Endothelial cell of umbilical vein (primary cell): Measurements from ENCODE around the gene BRWD1. TPM values are rescaled to one million over a fixed set of nuclear protein-coding genes. Genes with fewer than 3 reads are reported as not detected.

Source experiments
- BruUV-seq: library from RNA; stranded (reverse); fragments of 400-500 nt; replicated peaks from 2 replicates; lab custom pipeline; 2021; lab: Mats Ljungman, UMichigan
- CTCF ChIA-PET: fragments of 300-600, 350-600 bp; sonication (Branson Sonifier 250); formaldehyde crosslinking; loops from one replicate; lab custom pipeline; 2021; ENCODE audit warnings: antibody characterized with exemption, inconsistent platforms; lab: Charles Lee
- POLR2A ChIA-PET: fragments of 300-600, 350-600 bp; sonication (Branson Sonifier 250); formaldehyde crosslinking; loops from one replicate; lab custom pipeline; 2021; ENCODE audit warnings: antibody characterized with exemption, inconsistent platforms; lab: Charles Lee
- DNase-seq: peaks from one replicate; pipeline ENCODE4 v3.0.0-alpha.2; 2011; ENCODE audit warnings: low read depth, low spot score
- FAIRE-seq: peaks from 2 replicates; lab custom pipeline; 2011; peaks lifted over from hg19 to GRCh38; lab: Jason Lieb, UNC
- H2AFZ ChIP-seq: 2 replicates; pipeline ENCODE4 v1.6.0; 2012; ENCODE audit warnings: low read depth, low read length, control low read depth, inconsistent platforms
- H3K27ac ChIP-seq: 2 replicates; pipeline ENCODE4 v1.5.1; 2011; ENCODE audit warnings: low read depth, mild to moderate bottlenecking, control low read depth, low read length, moderate library complexity; ENCODE audit not compliant: insufficient read depth
- H3K27me3 ChIP-seq, 2 experiments: 2 replicates each; pipeline versions ENCODE4 v1.6.0 to v1.6.1; 2011; ENCODE audit warnings: low read length in 2 of 2, mixed read lengths in 1 of 2; ENCODE audit not compliant: control insufficient read depth in 2 of 2, insufficient read depth in 2 of 2
- H3K36me3 ChIP-seq, 2 experiments: 2 replicates in 1 of 2; 3 replicates in 1 of 2; pipeline ENCODE4 v1.5.1; 2011; ENCODE audit warnings: low read length in 2 of 2, mild to moderate bottlenecking in 1 of 2, moderate library complexity in 1 of 2; ENCODE audit not compliant: control insufficient read depth in 2 of 2, insufficient read depth in 2 of 2; ENCODE audit errors: extremely low read depth in 1 of 2
- H3K4me1 ChIP-seq: 3 replicates; pipeline ENCODE4 v1.5.1; 2011; ENCODE audit warnings: mild to moderate bottlenecking, low read length; ENCODE audit not compliant: control insufficient read depth, insufficient read depth; ENCODE audit errors: extremely low read depth
- H3K4me2 ChIP-seq: 2 replicates; pipeline ENCODE4 v1.6.1; 2011; ENCODE audit warnings: low read length, control low read depth, mixed read lengths; ENCODE audit not compliant: insufficient read depth
- H3K4me3 ChIP-seq, 3 experiments: fragments of 200-600 bp in 1 of 3; sonication (generic), shearing (Covaris generic) in 1 of 3; replicated peaks in 1 of 3; 2 replicates each; pipeline ENCODE4 v1.5.1; 2011 to 2016; ENCODE audit warnings: control low read depth in 3 of 3, low read length in 3 of 3, mild to moderate bottlenecking in 2 of 3, inconsistent platforms in 1 of 3, low read depth in 1 of 3, moderate library complexity in 1 of 3; ENCODE audit not compliant: insufficient read depth in 1 of 3
- H3K79me2 ChIP-seq: 2 replicates; pipeline ENCODE4 v1.6.0; 2012; ENCODE audit warnings: low read length, inconsistent platforms; ENCODE audit not compliant: control insufficient read depth, insufficient read depth
- H3K9ac ChIP-seq: replicated peaks from 2 replicates; pipeline ENCODE3; 2011; ENCODE audit warnings: low read length, control low read depth; ENCODE audit not compliant: insufficient read depth; ENCODE audit errors: extremely low read depth
- H3K9me1 ChIP-seq: replicated peaks from 3 replicates; pipeline ENCODE4 v1.6.0; 2011; ENCODE audit warnings: mild to moderate bottlenecking, low read length; ENCODE audit not compliant: control insufficient read depth, insufficient read depth; ENCODE audit errors: extremely low read depth
- H3K9me3 ChIP-seq: replicated peaks from 2 replicates; pipeline ENCODE4 v1.5.1; 2012; ENCODE audit warnings: low read length, inconsistent platforms; ENCODE audit not compliant: control insufficient read depth, insufficient read depth
- H4K20me1 ChIP-seq: replicated peaks from 2 replicates; pipeline ENCODE3; 2011; ENCODE audit warnings: mild to moderate bottlenecking, low read length; ENCODE audit not compliant: control insufficient read depth, insufficient read depth; ENCODE audit errors: extremely low read depth
- EZH2 ChIP-seq: IDR thresholded peaks from 2 replicates; pipeline ENCODE4 v1.6.1; 2012; ENCODE audit warnings: borderline replicate concordance, low read depth, mild to moderate bottlenecking, moderate library complexity, low read length, inconsistent platforms; ENCODE audit not compliant: severe bottlenecking
- FOS ChIP-seq: IDR thresholded peaks from 2 replicates; pipeline ENCODE4 v1.6.1; 2011; ENCODE audit warnings: mild to moderate bottlenecking, low read length, moderate library complexity, borderline replicate concordance; ENCODE audit not compliant: insufficient read depth
- GATA2 ChIP-seq: IDR thresholded peaks from 2 replicates; pipeline ENCODE4 v1.7.0; 2011; ENCODE audit warnings: low read depth, mild to moderate bottlenecking, moderate library complexity, mixed read lengths, low read length; ENCODE audit not compliant: insufficient read length, insufficient read depth
- JUN ChIP-seq: IDR thresholded peaks from 2 replicates; pipeline ENCODE4 v1.6.1; 2011; ENCODE audit warnings: borderline replicate concordance, low read depth; ENCODE audit not compliant: insufficient read length, insufficient read depth
- MYC ChIP-seq: IDR thresholded peaks from one replicate; pipeline ENCODE4 v1.6.1; 2011; ENCODE audit warnings: mild to moderate bottlenecking, low read depth, low read length
- POLR2A ChIP-seq: IDR thresholded peaks from 2 replicates; pipeline ENCODE4 v1.6.1; 2012; ENCODE audit warnings: low read depth, mild to moderate bottlenecking, control low read depth, low read length
- POLR2AphosphoS5 ChIP-seq: IDR thresholded peaks from 2 replicates; pipeline ENCODE4 v1.6.1; 2012; ENCODE audit warnings: low read depth, mild to moderate bottlenecking, control low read depth, low read length, moderate library complexity; ENCODE audit not compliant: insufficient read depth
- dilution Hi-C: fragments of 300-500 bp; cut with MboI; formaldehyde crosslinking; loops from one replicate; pipeline ENCODE4 v1.15.0; 2019; ENCODE audit warnings: low sequenced_read_pairs; ENCODE audit not compliant: extremely low pct_ligation_motif_present
- intact Hi-C: fragments of 100-400 bp; cut with micrococcal nuclease; formaldehyde crosslinking; loops from one replicate; pipeline ENCODE4 v1.10.0; 2022
- polyA plus RNA-seq, 4 experiments: library from polyadenylated mRNA; depleted of rRNA in 3 of 4; stranded (reverse) in 3 of 4; unstranded in 1 of 4; fragments of >200 nt; gene quantifications; 2 replicates each; pipeline versions ENCODE4 v1.2.1 to v1.2.3, GENCODE V29; 2011 to 2012; ENCODE audit warnings: missing spikeins in 1 of 4
- total RNA-seq: library from RNA; stranded (reverse); gene quantifications from 2 replicates; pipeline ENCODE4 v1.2.3, GENCODE V29; 2021
- TF ChIP-seq, protein P1 (sequence below): IDR thresholded peaks from 2 replicates; pipeline ENCODE4 v1.6.1; 2011; ENCODE audit not compliant: insufficient read depth, insufficient read length
- TF ChIP-seq, protein P2 (sequence below), 2 donors: IDR thresholded peaks; 1 replicate in 1 of 2; 2 replicates in 1 of 2; pipeline ENCODE4 v1.5.1; 2011; ENCODE audit warnings: low read length in 2 of 2, mild to moderate bottlenecking in 2 of 2, moderate library complexity in 2 of 2, control low read depth in 1 of 2, inconsistent platforms in 1 of 2, low read depth in 1 of 2; ENCODE audit not compliant: insufficient read depth in 1 of 2; ENCODE audit errors: extremely low read depth in 1 of 2

The BRWD1 gene
- total and polyA plus RNA-seq, 2 donors (not counting 3 experiments of a cell fraction or from before 2014, with no cell fraction given) = 6.1 to 33.2 TPM

DNA sequence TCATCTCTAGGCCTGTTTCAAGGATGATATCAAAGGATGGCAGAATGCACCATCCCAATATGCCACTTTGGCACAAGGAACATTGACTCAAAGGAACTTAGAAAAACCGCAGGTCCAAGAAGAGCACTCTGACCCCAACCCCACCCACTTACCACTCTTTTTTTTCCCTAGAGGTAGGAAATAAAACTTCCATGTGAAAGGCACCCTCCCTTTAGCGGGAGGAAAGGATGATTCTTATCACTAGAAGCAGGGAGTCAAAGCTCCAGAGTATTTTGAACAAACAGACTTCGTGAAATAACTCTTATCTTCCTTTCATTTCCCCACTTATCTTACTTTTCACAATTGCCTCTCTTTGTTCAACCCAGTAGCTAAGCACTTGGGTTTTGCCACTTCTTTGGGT, 152.4 kb downstream of the BRWD1 start:
- Histone ChIP-seq H3K27ac (no peak overlapping the region), H3K4me1 (peaks cover 2% of the 10 kb centered on the region), H3K36me3 (no peaks in the 10 kb centered on the region), H3K79me2 (no peaks in the 10 kb centered on the region), H3K9ac (no peak overlapping the region), H3K9me3 (no peaks in the 10 kb centered on the region), H3K4me2 (no peak overlapping the region), H3K27me3 (no peaks in the 10 kb centered on the region), H3K9me1 (no peaks in the 10 kb centered on the region), H2AFZ (no peak overlapping the region), H3K4me3 (no peak overlapping the region), H4K20me1 (no peaks in the 10 kb centered on the region)
- intact Hi-C loops (no loop called here), dilution Hi-C loops (loop anchor here (25.0 kb wide), 1 partner anchor 424 kb away; no protein-coding TSS in a partner anchor)
- FAIRE-seq = peak; percentile 15
- no TSS peak for BruUV-seq
- no peak for TF ChIP-seq MYC
- peak; percentile 15 for TF ChIP-seq GATA2
- CTCF ChIA-PET = no interaction called here
- POLR2A ChIA-PET = no interaction called here
- peak; percentile 6 for DNase-seq

DNA sequence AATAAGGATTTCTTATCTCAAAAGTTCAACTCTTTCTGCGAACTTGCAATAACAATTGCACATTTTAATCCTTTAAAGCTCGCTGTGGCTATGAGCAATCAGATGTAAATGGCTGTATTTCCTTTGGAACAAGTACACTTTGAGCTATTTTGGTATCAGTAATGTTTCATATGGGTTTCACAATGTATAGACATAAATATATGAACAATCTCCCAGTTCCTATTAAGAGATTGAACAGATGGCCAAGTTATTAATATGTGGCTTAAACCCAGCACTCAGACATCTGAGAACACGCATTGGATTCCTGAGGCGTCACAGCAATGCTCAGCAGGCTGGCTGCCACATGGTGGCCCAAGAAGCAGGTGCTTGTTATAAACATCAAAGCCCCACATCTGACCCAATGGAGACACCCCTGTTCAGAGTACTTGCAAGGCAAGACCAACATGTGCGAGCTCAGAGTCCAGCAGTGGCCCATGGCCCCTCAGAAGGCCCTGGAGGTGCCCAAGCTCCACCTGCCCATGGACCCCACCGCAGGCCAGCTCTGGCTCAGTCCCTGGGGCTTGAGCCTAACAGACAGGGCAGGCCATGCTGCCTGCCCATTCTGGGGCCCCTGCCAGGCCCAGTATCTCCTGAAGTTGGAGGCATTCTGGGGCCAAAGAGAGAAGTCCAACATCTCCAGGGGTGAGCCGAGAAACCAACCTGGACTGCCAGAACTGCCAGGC, 153.9 kb downstream of the BRWD1 start:
- no peak overlapping the region for H3K27ac ChIP-seq
- H3K4me2 ChIP-seq = no peak overlapping the region
- no peaks in the 10 kb centered on the region for H3K9me3 ChIP-seq
- no peaks in the 10 kb centered on the region for H3K36me3 ChIP-seq
- CTCF ChIA-PET = interaction anchor here (0.8 to 1.2 kb wide), 2 partner anchors 21 to 654 kb away, joined by 3 read pairs; no protein-coding TSS in a partner anchor
- POLR2A ChIA-PET = no interaction called here
- H3K4me3 ChIP-seq = no peak overlapping the region
- no peaks in the 10 kb centered on the region for H3K79me2 ChIP-seq
- dilution Hi-C loops = loop anchor here (25.0 kb wide), 1 partner anchor 422 kb away; no protein-coding TSS in a partner anchor
- no TSS peak for BruUV-seq
- no peak overlapping the region for H3K9ac ChIP-seq
- H4K20me1 ChIP-seq = no peaks in the 10 kb centered on the region
- DNase-seq (no peak), FAIRE-seq (no peak)
- H2AFZ ChIP-seq = no peak overlapping the region
- no peaks in the 10 kb centered on the region for H3K9me1 ChIP-seq
- no peaks in the 10 kb centered on the region for H3K27me3 ChIP-seq
- intact Hi-C loops = no loop called here
- peaks cover 2% of the 10 kb centered on the region for H3K4me1 ChIP-seq
- no peak for TF ChIP-seq POLR2AphosphoS5
- TF ChIP-seq GATA2 = no peak
- TF ChIP-seq EZH2 = no peak
- TF ChIP-seq, protein P1, sequence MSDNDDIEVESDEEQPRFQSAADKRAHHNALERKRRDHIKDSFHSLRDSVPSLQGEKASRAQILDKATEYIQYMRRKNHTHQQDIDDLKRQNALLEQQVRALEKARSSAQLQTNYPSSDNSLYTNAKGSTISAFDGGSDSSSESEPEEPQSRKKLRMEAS = no peak
- TF ChIP-seq MYC = no peak
- TF ChIP-seq JUN = no peak
- no peak for TF ChIP-seq POLR2A
- TF ChIP-seq, protein P2, sequence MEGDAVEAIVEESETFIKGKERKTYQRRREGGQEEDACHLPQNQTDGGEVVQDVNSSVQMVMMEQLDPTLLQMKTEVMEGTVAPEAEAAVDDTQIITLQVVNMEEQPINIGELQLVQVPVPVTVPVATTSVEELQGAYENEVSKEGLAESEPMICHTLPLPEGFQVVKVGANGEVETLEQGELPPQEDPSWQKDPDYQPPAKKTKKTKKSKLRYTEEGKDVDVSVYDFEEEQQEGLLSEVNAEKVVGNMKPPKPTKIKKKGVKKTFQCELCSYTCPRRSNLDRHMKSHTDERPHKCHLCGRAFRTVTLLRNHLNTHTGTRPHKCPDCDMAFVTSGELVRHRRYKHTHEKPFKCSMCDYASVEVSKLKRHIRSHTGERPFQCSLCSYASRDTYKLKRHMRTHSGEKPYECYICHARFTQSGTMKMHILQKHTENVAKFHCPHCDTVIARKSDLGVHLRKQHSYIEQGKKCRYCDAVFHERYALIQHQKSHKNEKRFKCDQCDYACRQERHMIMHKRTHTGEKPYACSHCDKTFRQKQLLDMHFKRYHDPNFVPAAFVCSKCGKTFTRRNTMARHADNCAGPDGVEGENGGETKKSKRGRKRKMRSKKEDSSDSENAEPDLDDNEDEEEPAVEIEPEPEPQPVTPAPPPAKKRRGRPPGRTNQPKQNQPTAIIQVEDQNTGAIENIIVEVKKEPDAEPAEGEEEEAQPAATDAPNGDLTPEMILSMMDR (IDR thresholded peaks at IDR 0.05; ENCODE audit: extremely low read depth in 1 of 2, insufficient read depth in 1 of 2, low read depth in 1 of 2, low read length in 2 of 2) = no peak
- no peak for TF ChIP-seq FOS
